ENCODE results near the gene TXNRD2. TPM values are rescaled to one million over a fixed set of nuclear protein-coding genes. Genes with fewer than 3 reads are reported as not detected.

Gene TXNRD2
- total and polyA plus RNA-seq, 2 experiments from 2014 or later, result 11.2 to 12.4 TPM

DNA sequence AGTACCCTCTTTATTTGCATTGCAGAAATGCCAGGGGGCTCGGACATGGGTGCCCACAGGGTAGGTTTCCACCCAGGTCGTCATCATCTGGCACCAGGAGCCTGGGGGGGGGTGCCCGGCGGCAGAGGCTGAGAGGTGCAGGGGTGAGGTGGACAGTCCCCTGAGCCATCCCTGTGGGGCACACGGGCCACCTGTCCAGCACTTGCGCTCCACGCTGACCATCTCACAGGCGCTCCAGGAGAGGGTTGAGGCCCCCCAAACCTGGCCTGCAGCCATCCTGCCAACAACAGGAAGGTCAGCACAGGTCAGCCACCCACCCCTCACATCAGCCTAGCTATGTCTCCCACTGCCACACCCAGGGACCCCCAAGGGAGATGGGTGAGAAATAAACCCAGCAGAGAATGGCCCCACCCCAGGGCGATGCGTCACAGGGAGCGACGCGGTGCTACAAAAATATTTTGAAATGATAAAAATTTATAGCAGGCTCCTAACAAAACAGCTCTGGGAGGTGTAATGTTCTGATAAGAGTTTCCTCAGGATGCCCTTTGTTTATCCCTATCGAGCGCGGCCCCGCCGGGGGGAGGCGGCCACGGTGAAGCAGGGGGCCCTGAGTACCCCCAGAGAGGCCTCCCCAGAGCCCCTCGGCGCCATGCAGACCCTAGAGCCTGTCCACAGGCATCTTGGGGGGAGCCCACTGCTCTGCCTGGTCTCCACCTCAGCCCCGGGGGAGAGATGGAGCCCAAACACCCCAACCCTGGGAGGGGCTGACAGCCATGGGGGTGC lies 65.9 kb downstream of the TXNRD2 start:
- Histone ChIP-seq H3F3A (replicated peaks; ENCODE audit: low read depth) (peaks cover 2% of the 10 kb centered on the region; the same call in 1 of the 2 replicates), H3K4me2 (no peak overlapping the region), H3K27me3 (ENCODE audit: insufficient read depth) (no peaks in the 10 kb centered on the region), H3K36me3 (ENCODE audit: insufficient read depth) (no peaks in the 10 kb centered on the region), H3K4me3 (no peak overlapping the region), H3K79me2 (replicated peaks; ENCODE audit: insufficient read depth) (no peaks in the 10 kb centered on the region), H3K4me1 (ENCODE audit: insufficient read depth) (peaks cover 6% of the 10 kb centered on the region; the same call in 1 of the 2 replicates), H4K20me1 (replicated peaks; ENCODE audit: insufficient read depth) (no peaks in the 10 kb centered on the region), H3K9me2 (ENCODE audit: insufficient read depth) (no peaks in the 10 kb centered on the region), H3K27ac (ENCODE audit: low read depth) (no peak overlapping the region; the same call in 1 of the 2 replicates), H2AFZ (no peak overlapping the region)
- ATAC-seq (no peak), DNase-seq (ENCODE audit: low spot score) (no peak)
- Mint-ChIP-seq H3K27me3 (ENCODE audit: insufficient read depth, low read depth, poor library complexity) (peaks cover 10% of the 10 kb centered on the region), H3K27ac (no peak overlapping the region), H3K36me3 (ENCODE audit: low read depth) (no peaks in the 10 kb centered on the region), H3K9me3 (no peaks in the 10 kb centered on the region), H3K4me1 (peaks cover 15% of the 10 kb centered on the region), H3K4me3 (no peak overlapping the region)
- TF ChIP-seq EZH2phosphoT487 (IDR thresholded peaks at IDR 0.05; ENCODE audit: unreplicated experiment), result no peak
- no peak for TF ChIP-seq CREB1 (CRISPR knock-in tag; IDR thresholded peaks at IDR 0.05; ENCODE audit: low read depth)
- no peak for TF ChIP-seq ZNF331 (CRISPR knock-in tag; IDR thresholded peaks at IDR 0.05; ENCODE audit: low read depth)
- TF ChIP-seq, protein P1, sequence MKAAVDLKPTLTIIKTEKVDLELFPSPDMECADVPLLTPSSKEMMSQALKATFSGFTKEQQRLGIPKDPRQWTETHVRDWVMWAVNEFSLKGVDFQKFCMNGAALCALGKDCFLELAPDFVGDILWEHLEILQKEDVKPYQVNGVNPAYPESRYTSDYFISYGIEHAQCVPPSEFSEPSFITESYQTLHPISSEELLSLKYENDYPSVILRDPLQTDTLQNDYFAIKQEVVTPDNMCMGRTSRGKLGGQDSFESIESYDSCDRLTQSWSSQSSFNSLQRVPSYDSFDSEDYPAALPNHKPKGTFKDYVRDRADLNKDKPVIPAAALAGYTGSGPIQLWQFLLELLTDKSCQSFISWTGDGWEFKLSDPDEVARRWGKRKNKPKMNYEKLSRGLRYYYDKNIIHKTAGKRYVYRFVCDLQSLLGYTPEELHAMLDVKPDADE (IDR thresholded peaks at IDR 0.05), result no peak
- TF ChIP-seq JUNB (IDR thresholded peaks at IDR 0.05; ENCODE audit: unreplicated experiment), result no peak
- no peak for TF ChIP-seq POLR2AphosphoS5 (IDR thresholded peaks at IDR 0.05; ENCODE audit: low read depth)
- TF ChIP-seq, protein P2, sequence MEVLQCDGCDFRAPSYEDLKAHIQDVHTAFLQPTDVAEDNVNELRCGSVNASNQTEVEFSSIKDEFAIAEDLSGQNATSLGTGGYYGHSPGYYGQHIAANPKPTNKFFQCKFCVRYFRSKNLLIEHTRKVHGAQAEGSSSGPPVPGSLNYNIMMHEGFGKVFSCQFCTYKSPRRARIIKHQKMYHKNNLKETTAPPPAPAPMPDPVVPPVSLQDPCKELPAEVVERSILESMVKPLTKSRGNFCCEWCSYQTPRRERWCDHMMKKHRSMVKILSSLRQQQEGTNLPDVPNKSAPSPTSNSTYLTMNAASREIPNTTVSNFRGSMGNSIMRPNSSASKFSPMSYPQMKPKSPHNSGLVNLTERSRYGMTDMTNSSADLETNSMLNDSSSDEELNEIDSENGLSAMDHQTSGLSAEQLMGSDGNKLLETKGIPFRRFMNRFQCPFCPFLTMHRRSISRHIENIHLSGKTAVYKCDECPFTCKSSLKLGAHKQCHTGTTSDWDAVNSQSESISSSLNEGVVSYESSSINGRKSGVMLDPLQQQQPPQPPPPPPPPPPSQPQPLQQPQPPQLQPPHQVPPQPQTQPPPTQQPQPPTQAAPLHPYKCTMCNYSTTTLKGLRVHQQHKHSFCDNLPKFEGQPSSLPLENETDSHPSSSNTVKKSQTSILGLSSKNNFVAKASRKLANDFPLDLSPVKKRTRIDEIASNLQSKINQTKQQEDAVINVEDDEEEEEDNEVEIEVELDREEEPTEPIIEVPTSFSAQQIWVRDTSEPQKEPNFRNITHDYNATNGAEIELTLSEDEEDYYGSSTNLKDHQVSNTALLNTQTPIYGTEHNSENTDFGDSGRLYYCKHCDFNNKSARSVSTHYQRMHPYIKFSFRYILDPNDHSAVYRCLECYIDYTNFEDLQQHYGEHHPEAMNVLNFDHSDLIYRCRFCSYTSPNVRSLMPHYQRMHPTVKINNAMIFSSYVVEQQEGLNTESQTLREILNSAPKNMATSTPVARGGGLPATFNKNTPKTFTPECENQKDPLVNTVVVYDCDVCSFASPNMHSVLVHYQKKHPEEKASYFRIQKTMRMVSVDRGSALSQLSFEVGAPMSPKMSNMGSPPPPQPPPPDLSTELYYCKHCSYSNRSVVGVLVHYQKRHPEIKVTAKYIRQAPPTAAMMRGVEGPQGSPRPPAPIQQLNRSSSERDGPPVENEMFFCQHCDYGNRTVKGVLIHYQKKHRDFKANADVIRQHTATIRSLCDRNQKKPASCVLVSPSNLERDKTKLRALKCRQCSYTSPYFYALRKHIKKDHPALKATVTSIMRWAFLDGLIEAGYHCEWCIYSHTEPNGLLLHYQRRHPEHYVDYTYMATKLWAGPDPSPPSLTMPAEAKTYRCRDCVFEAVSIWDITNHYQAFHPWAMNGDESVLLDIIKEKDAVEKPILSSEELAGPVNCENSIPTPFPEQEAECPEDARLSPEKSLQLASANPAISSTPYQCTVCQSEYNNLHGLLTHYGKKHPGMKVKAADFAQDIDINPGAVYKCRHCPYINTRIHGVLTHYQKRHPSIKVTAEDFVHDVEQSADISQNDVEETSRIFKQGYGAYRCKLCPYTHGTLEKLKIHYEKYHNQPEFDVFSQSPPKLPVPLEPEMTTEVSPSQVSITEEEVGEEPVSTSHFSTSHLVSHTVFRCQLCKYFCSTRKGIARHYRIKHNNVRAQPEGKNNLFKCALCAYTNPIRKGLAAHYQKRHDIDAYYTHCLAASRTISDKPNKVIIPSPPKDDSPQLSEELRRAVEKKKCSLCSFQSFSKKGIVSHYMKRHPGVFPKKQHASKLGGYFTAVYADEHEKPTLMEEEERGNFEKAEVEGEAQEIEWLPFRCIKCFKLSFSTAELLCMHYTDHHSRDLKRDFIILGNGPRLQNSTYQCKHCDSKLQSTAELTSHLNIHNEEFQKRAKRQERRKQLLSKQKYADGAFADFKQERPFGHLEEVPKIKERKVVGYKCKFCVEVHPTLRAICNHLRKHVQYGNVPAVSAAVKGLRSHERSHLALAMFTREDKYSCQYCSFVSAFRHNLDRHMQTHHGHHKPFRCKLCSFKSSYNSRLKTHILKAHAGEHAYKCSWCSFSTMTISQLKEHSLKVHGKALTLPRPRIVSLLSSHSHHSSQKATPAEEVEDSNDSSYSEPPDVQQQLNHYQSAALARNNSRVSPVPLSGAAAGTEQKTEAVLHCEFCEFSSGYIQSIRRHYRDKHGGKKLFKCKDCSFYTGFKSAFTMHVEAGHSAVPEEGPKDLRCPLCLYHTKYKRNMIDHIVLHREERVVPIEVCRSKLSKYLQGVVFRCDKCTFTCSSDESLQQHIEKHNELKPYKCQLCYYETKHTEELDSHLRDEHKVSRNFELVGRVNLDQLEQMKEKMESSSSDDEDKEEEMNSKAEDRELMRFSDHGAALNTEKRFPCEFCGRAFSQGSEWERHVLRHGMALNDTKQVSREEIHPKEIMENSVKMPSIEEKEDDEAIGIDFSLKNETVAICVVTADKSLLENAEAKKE (CRISPR knock-in tag; IDR thresholded peaks at IDR 0.05), result no peak
